Embryonic facial prominence (tissue), 1 donor: ENCODE results near the gene TRHDE.
"Not testable (repeated sequence)": the region's sequence is repeated elsewhere in the genome, so short reads cannot be mapped to it uniquely, and the experiment has no call there.

Experiments
- DNase-seq: peaks from one replicate; pipeline ENCODE4 v3.0.0-alpha.2; 2016; ENCODE audit errors: extremely low spot score

The TRHDE gene

DNA sequence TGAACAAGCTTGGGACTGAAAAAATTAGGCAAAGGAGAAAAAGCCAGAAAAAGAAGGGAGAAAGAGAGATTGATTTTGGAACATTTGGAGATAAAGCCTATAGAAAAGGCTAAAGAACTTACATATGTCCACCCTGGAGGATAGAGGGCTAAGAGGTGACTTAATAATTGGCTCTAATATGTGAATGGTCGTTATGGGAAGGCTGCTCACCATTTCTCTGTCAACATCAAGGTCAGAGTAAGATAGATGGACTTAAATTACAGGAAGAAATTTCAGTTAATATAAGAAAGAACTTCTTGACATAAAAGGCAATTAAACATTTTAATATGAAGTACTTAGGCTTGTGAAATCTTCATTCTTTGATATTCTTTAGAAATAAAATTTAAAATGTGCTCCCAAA lies 238.6 kb downstream of the TRHDE start:
- DNase-seq = no peak

- DNase-seq = no peak
Observed at GRCh38 chr12:72511498-72511897, 239.3 kb downstream of the TRHDE start.

DNA sequence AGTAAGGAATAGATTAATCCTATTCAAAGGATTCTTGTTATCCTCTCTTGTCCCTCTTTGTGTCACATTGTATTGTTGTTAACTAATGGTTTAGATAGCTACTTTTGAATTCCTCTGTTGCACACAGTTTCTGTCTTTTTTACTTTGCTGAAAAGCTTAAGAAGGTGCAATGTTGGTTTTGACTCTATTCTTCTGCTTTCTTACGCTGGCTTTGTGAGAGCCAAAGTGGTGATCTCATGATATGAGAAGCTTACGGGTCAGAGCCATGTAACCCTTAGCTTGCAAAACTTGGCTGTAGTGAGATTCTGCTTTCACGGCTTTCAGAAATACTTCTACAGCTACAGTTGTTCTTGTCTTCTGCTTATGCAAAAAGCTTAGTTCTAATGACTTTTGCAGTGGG lies 239.7 kb downstream of the TRHDE start:
- no peak for DNase-seq

GRCh38 chr12:72520044-72520678 lies 248.0 kb downstream of the TRHDE start:
- DNase-seq = not testable (repeated sequence)

DNA sequence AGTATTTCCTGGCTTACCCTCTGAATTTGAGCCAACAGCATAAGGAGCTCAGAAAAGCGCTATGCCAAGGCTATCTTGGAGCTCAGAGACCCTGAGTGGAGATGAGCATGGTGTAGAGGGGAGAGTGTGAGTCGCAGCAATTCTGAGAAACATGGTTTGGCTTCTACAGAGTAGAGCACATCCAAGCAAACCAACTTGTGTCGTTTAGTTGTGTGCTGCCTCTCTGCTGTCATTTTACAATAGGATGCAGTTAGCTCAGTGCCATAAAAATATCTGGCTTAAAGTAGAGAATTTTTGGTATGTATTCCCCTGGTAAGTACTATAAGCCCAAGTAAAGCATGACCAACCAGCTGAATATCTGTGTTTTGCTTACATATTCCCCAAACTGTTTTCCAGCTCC lies 249.2 kb downstream of the TRHDE start:
- DNase-seq = no peak

- DNase-seq = no peak
Observed at GRCh38 chr12:72522411-72522810, 250.2 kb downstream of the TRHDE start.

- no peak for DNase-seq
Observed at GRCh38 chr12:72523754-72524153, 251.6 kb downstream of the TRHDE start.

- DNase-seq = no peak
Observed at GRCh38 chr12:72535212-72535990, 263.2 kb downstream of the TRHDE start.

DNA sequence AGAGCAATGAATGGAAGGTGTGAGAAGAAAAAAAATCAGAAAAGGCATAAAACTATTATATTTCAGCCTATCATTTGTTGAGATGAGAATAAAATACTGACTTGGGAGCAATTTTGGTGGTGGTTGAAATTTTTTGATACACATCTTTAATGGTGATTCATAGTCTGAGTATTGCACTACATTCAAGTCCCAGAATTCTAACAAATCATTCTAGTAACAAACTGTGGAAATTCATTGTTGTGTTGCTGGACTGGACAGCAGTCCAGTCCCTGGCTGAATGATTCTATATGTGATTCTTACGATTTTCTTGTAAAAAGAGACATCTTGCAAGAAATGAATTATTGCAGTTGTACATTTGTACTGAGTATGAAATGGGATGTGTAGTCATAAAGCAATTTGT lies 268.6 kb downstream of the TRHDE start:
- DNase-seq = no peak

DNA sequence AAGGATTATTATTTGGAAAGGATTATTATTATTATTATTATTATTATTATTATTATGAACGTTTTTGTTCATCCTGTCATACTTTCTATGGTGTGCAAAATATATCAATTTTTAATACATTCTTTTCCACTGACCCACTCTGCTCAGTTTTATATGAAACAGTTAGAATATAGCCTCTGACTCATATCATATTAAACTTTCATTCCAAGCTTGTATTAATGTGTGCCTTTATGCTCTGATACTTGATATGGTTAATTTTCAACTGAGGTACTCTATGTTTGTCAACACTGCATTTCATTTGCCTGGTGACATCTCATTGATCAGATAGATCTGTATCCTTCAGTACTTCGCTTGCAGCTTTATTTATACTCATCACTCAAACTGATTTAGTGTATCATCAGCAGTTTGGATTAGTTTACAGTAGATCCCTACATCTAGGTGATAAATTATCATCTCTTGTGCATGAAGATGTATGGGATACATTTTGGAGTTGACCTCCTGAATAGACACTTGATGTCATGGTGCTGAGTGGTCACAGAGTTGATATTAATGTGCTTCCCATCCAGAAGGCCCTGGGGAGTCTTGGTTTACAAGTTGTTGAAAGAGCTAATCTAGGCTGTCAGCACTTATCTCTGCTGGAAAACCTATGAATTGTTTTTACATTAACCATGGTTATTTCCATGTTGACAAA lies 271.8 kb downstream of the TRHDE start:
- DNase-seq = no peak

DNA sequence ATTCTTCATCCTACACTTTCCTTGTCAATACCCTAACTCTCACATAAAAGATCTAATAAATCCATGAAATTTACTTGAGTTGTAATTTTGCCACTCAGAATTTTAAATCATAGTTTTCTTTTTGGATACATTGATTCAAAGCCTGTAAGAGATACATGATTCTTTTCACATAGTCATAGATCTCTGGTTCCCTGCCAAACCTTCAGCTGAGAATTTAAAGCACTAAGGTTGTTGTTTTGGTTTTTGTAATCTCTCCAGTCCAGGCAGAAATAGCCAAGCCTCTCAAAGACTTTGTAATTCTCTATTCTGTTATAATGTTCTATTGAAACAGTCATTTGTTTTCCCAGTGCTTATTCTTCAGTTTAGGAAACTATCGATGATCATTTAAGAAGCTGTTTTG lies 273.9 kb downstream of the TRHDE start:
- DNase-seq = no peak

DNA sequence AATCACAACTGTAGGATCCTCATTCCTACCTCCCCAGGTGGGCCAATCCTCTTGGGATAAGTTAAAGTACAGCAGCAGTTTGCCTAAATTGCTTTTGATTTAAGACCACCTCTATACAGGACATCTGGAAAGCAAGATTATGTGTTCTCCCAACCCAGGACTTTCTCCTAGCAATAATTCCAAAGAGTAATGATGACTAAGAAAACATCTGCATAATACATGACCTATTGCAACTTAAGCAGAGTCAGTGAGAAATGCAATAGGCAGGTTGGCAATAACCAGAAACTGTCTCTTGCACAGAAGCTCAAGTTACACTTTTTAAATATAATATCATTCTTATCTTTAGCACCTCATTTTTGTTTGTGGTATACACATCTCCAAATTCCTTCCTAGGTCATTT lies 275.4 kb downstream of the TRHDE start:
- no peak for DNase-seq

DNA sequence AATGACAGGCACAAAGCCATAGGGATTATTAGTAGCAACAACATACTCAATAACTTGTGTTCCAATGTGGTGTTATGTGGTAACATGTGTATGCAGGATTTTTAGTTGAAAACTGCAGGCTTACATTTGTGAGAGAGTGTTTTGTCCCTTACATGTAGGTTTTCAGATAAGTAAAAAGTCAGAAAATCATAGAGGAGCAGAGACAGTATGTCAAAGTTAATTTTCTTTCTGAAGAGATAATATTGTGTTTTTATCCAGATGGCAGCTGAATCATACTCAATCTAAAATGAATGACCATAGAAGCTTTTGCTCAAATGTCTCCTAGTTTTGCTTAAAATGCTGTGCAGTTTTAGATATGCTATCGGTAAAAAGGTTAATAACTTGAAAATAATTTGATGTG lies 277.0 kb downstream of the TRHDE start:
- DNase-seq = no peak

- no peak for DNase-seq
Observed at GRCh38 chr12:72560003-72560769, 288.0 kb downstream of the TRHDE start.

DNA sequence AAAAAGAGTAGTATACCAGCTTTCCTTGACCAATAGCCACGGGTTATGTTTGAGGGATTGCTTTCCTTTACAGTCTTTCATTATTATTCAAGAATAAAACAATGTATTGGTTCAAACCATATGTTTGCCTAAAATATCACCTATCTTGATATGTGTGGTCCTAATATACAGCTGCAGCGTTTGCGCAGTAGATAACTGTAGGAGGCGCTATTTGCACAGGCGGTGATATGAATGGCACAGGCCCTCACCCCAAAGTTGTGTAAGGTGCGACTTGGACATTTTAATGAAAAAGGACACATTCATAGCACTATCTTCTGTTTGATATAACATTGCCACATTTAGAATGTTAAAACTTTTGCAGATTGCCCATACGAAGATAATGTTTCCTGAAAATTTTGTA lies 298.4 kb downstream of the TRHDE start:
- DNase-seq = no peak

DNA sequence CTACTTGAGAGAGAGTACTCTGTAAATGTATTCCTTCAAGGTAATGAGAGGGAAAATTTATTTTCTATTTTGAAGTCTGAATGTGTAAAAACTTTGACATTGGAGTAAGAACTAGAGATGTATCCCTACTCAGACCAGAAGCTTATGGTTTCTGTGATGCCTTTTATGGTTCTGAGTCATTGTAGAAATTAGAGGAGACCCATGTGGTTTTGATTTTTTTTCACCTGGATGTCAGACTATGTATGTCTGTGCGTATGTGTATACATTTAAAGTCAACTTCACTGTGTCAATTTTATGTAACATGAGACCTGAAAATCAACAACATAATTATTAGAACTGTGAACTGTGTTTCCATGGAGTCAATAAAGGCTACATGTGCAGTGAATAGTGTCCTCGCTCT lies 302.0 kb downstream of the TRHDE start:
- DNase-seq = no peak

GRCh38 chr12:72578327-72578726 lies 306.2 kb downstream of the TRHDE start:
- DNase-seq = no peak

- no peak for DNase-seq
Observed at GRCh38 chr12:72586456-72586855, 314.3 kb downstream of the TRHDE start.

DNA sequence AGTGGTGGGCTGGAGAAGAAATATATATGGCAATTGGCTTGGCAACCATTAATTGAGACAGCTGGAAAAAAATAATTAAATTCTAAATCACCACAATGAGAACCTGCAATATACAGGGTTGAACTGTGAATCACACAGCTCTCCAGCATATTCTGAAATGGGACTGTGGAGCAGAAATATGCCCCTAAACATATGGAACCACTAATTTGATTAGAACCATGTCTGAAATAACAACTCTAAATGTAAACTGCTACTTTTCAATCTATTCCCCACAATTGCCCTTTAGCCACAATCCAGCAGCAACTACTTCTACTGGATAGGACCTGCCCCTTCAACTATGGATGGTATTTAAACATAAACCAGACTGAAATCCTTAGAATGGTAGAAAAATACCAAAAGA lies 330.4 kb downstream of the TRHDE start:
- DNase-seq = no peak

DNA sequence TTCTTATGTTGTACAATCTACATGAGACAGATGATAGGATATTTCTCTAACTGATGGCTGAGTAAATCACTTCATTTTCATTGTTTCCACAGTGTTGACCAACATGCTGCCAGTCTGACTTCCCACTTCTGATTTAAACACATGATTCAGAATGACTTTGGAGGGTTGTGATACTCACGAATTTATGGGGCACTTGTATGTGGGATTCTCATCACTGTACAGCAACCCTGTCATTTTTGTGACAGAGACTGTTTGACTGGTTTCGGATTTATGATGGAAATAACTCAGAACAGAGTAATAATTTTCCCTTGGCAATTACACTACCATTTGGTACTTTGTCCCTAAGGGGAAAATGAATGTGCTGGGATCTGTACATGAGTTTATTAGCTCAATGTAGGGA lies 333.8 kb downstream of the TRHDE start:
- DNase-seq = no peak

DNA sequence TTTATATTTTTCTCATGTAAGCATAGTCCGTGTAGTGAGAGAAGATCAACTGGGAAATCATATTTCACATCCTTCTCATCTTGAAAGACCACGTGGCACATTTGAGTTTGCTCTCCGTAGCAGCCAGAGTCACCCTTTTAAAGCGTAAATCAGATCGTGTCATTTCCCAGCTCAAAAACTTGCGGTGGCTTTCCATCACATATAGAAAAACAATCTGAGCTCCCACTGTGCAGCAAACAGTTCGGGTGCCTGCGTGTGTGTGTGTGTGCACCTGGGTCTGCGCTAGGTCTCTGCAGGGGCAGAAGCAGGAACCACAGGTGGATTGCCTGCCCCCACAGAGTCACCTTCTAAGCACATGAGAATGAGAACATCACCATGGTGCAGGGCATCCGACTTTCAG lies 338.2 kb downstream of the TRHDE start:
- DNase-seq = no peak

DNA sequence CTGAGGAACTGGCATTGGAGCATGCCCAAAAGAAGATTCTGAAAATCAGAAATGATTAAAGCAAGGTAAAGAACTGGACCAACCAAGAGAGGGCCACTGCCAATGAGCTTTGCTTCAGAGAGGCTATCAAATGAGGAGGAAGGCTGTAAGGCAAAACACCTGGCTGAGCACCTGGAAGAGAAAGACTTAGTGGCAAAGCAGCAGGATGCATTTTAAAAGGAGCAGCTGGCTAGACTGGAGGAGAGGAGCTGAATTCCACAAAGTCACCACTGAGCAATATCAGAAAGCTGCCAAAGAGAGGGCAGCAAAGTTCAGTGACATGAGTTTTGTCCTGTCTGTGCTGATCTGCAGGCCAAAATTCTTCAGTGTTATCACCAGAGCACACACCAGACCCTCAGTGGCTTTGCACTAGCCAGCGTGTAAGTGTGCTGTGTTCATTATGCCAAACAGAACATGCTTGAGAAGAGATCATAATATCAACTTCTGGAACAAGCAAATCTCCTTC lies 338.7 kb downstream of the TRHDE start:
- no peak for DNase-seq
